HepG2 (cell line): ENCODE data around the gene NMBR. TPM values are rescaled to one million over a fixed set of nuclear protein-coding genes. Genes with fewer than 3 reads are reported as not detected.
A peak's percentile ranks its signal among the peaks of the same experiment; 100 is the strongest.

ENCODE experiments used
- ATAC-seq: fragments of 200-7000 bp; cut with Tn5 transposase; 3 replicates; pipeline ENCODE4 v1.9.1; 2020; ENCODE audit warnings: mild to moderate bottlenecking, moderate library complexity
- BruUV-seq: library from RNA; stranded (reverse); fragments of 400-500 nt; replicated peaks from 2 replicates; lab custom pipeline; 2021; lab: Mats Ljungman, UMichigan
- CTCF ChIA-PET: fragments of 300-600 bp; formaldehyde crosslinking; extraction: SDS; loops from one replicate; lab custom pipeline; 2021; ENCODE audit warnings: low total read pairs, inconsistent platforms, low intra/inter-chr PET ratio; lab: Yijun Ruan, JAX
- POLR2A ChIA-PET: fragments of 350-600 bp; sonication (Branson Sonifier 250); formaldehyde crosslinking; loops from one replicate; lab custom pipeline; 2020; ENCODE audit warnings: antibody characterized with exemption, inconsistent platforms; lab: Yijun Ruan, JAX
- DNase-seq: peaks from one replicate; pipeline ENCODE4 v3.0.0-alpha.2; 2015; ENCODE audit warnings: low spot score
- FAIRE-seq: peaks from 3 replicates; lab custom pipeline; 2011; peaks lifted over from hg19 to GRCh38; lab: Jason Lieb, UNC
- H2AFZ ChIP-seq: one replicate; pipeline ENCODE4 v1.6.1; 2011; ENCODE audit warnings: low read length, inconsistent platforms
- H3K27ac ChIP-seq: fragments of 300-600 bp; 3 replicates; pipeline ENCODE4 v1.8.0; 2011; ENCODE audit warnings: mixed run types, mild to moderate bottlenecking, mixed read lengths, low read length, inconsistent platforms; ENCODE audit not compliant: insufficient read depth; ENCODE audit errors: extremely low read length
- H3K27me3 ChIP-seq, 2 experiments: fragments of 200-600 bp in 1 of 2; 2 replicates in 1 of 2; 3 replicates in 1 of 2; pipeline versions ENCODE4 v1.6.0 to v1.8.0; 2011; ENCODE audit warnings: low read length in 2 of 2, mild to moderate bottlenecking in 2 of 2, moderate library complexity in 2 of 2, inconsistent platforms in 1 of 2; ENCODE audit not compliant: insufficient read depth in 2 of 2, control insufficient read depth in 1 of 2
- H3K36me3 ChIP-seq, 2 experiments: fragments of 200-600 bp in 1 of 2; replicated peaks in 1 of 2; 2 replicates in 1 of 2; 3 replicates in 1 of 2; pipeline versions ENCODE4 v1.5.1 to v1.8.0; 2011; ENCODE audit warnings: low read length in 2 of 2, inconsistent platforms in 1 of 2; ENCODE audit not compliant: insufficient read depth in 2 of 2, control insufficient read depth in 1 of 2
- H3K4me1 ChIP-seq: 2 replicates; pipeline ENCODE4 v1.5.1; 2012; ENCODE audit warnings: low read length, inconsistent platforms; ENCODE audit not compliant: insufficient read depth
- H3K4me2 ChIP-seq: 2 replicates; pipeline ENCODE4 v1.6.0; 2011; ENCODE audit warnings: low read depth, low read length, inconsistent platforms
- H3K4me3 ChIP-seq, 3 experiments: fragments of 200-600 bp in 1 of 3; sonication (generic), shearing (Covaris generic) in 1 of 3; replicated peaks in 1 of 3; 2 replicates each; pipeline ENCODE4 v1.5.1; 2011 to 2016; ENCODE audit warnings: low read length in 3 of 3, inconsistent platforms in 2 of 3, low read depth in 2 of 3, mild to moderate bottlenecking in 2 of 3, control low read depth in 1 of 3, mixed read lengths in 1 of 3; ENCODE audit not compliant: insufficient read depth in 1 of 3
- H3K79me2 ChIP-seq: one replicate; pipeline ENCODE4 v1.6.1; 2011; ENCODE audit warnings: low read length, inconsistent platforms; ENCODE audit not compliant: insufficient read depth
- H3K9ac ChIP-seq: 2 replicates; pipeline ENCODE4 v1.6.0; 2011; ENCODE audit warnings: mild to moderate bottlenecking, low read depth, low read length, inconsistent platforms; ENCODE audit not compliant: insufficient read depth
- H3K9me3 ChIP-seq: 2 replicates; pipeline ENCODE4 v1.5.1; 2012; ENCODE audit warnings: mild to moderate bottlenecking, low read length
- H4K20me1 ChIP-seq: 2 replicates; pipeline ENCODE4 v1.6.0; 2011; ENCODE audit warnings: inconsistent platforms, mild to moderate bottlenecking, low read length, moderate library complexity; ENCODE audit not compliant: insufficient read depth
- BATF2 ChIP-seq: sonication (generic); formaldehyde crosslinking; IDR thresholded peaks from 2 replicates; pipeline ENCODE4 v1.8.0; 2022; ENCODE audit warnings: mild to moderate bottlenecking, missing genetic modification reagents, moderate library complexity
- FOXA3 ChIP-seq: IDR thresholded peaks from 2 replicates; pipeline ENCODE4 v1.6.1; 2016; ENCODE audit warnings: missing genetic modification reagents, missing compliant biosample characterization
- GATAD2A ChIP-seq: IDR thresholded peaks from 2 replicates; pipeline ENCODE4 v1.6.1; 2016
- GPBP1L1 ChIP-seq: sonication (generic); formaldehyde crosslinking; IDR thresholded peaks from 2 replicates; pipeline ENCODE4 v1.5.0; 2020; ENCODE audit warnings: mild to moderate bottlenecking, missing genetic modification reagents
- IKZF4 ChIP-seq: sonication (generic); formaldehyde crosslinking; IDR thresholded peaks from 2 replicates; pipeline ENCODE4 v1.5.1; 2020; ENCODE audit warnings: borderline replicate concordance, mild to moderate bottlenecking, low read depth, missing genetic modification reagents; ENCODE audit errors: not compliant biosample characterization
- KLF16 ChIP-seq, 2 experiments: sonication (generic) in 1 of 2; formaldehyde crosslinking in 1 of 2; IDR thresholded peaks; 2 replicates each; pipeline versions ENCODE4 v1.6.1 to v1.8.0; 2016 to 2023; ENCODE audit warnings: missing genetic modification reagents in 2 of 2, missing compliant biosample characterization in 1 of 2
- ZBTB26 ChIP-seq: IDR thresholded peaks from 2 replicates; pipeline ENCODE4 v1.6.1; 2016; ENCODE audit warnings: missing compliant biosample characterization, missing genetic modification reagents, borderline replicate concordance
- ZFP82 ChIP-seq: sonication (generic); formaldehyde crosslinking; IDR thresholded peaks from 2 replicates; pipeline ENCODE4 v1.5.1; 2020; ENCODE audit warnings: mild to moderate bottlenecking, missing genetic modification reagents, borderline replicate concordance
- ZNF326 ChIP-seq: sonication (generic); formaldehyde crosslinking; IDR thresholded peaks from 2 replicates; pipeline ENCODE4 v1.4.0; 2020; ENCODE audit warnings: missing genetic modification reagents, borderline replicate concordance
- ZNF772 ChIP-seq: sonication (generic); formaldehyde crosslinking; IDR thresholded peaks from 2 replicates; pipeline ENCODE4 v1.5.0; 2020; ENCODE audit warnings: mild to moderate bottlenecking, missing genetic modification reagents
- ZNF816 ChIP-seq: sonication (generic); formaldehyde crosslinking; IDR thresholded peaks from 2 replicates; pipeline ENCODE4 v1.8.0; 2022; ENCODE audit warnings: missing genetic modification reagents, mild to moderate bottlenecking, borderline replicate concordance
- ZSCAN31 ChIP-seq: sonication (generic); formaldehyde crosslinking; IDR thresholded peaks from 2 replicates; pipeline ENCODE4 v1.5.0; 2020; ENCODE audit warnings: low read depth, mild to moderate bottlenecking, missing genetic modification reagents
- WGBS: methylation state at CpG from one replicate; pipeline ENCODE4 v1.1.6; 2017; ENCODE audit warnings: low lambda C conversion rate; 5-methylcytosine and 5-hydroxymethylcytosine counted together
- in situ Hi-C: cut with HindIII; loops from 2 replicates; pipeline ENCODE4 v1.10.0; 2017; ENCODE audit warnings: low pct_unique_long_range_greater_than_20kb; ENCODE audit not compliant: extremely low pct_ligation_motif_present
- intact Hi-C: fragments of 100-400 bp; cut with micrococcal nuclease; formaldehyde crosslinking; loops from one replicate; pipeline ENCODE4 v1.10.0; 2022; ENCODE audit not compliant: unreplicated experiment
- polyA plus RNA-seq, 8 experiments: library from polyadenylated mRNA; depleted of rRNA in 3 of 8; stranded (reverse) in 7 of 8; unstranded in 1 of 8; fragments of >200 nt; fragmentation: Illumina TruSeq in 4 of 8; extraction: Trizol in 4 of 8; gene quantifications; 2 replicates each; pipeline versions ENCODE4 v1.2.1 to v1.2.3, GENCODE V29; 2011 to 2016; ENCODE audit warnings: low read depth in 4 of 8, missing spikeins in 1 of 8, mixed read lengths in 1 of 8; ENCODE audit not compliant: insufficient read depth in 1 of 8
- total RNA-seq, 5 experiments: library from RNA; depleted of rRNA; stranded (reverse); fragments of >200 nt; fragmentation: Illumina TruSeq; extraction: Trizol; gene quantifications; 2 replicates each; pipeline ENCODE4 v1.2.3, GENCODE V29; 2016; ENCODE audit warnings: low read depth in 1 of 5

Gene NMBR
- total and polyA plus RNA-seq, 2 of the 13 experiments (the other 11 are each of a cell fraction or from before 2014, with no cell fraction given), result not detected

- no peak overlapping the region for H3K9ac ChIP-seq
- no peak for DNase-seq
These were observed 37.4 kb upstream of the NMBR start for GRCh38 chr6:142184307-142184706.

DNA sequence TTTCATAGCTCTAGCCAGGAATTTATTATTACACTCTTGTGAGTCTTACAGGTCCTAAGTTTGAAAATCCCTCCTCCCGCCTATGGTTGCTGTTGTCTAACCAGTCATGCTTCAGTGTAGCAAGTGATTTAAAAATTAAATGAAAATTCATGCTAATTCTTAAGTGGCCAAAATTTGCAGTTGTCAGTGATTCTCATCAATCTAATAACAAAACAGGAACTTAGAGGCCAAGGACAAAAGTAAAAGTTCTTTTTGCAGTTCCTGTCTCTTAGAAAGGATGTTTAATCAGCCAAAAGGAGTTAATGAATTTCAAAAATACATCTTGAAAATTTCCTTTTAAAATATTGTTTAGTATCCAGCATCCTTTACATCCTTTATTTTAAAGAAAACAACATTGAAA lies 36.4 kb upstream of the NMBR start:
- no peaks in the 10 kb centered on the region for H3K79me2 ChIP-seq
- ATAC-seq, result no peak
- no peaks in the 10 kb centered on the region for H4K20me1 ChIP-seq
- H3K27me3 ChIP-seq, result no peaks in the 10 kb centered on the region
- H3K4me2 ChIP-seq, result no peak overlapping the region
- TF ChIP-seq BATF2 (no peak), ZNF816 (CRISPR knock-in tag) (no peak), GATAD2A (CRISPR knock-in tag) (no peak), ZFP82 (no peak), ZBTB26 (no peak), ZNF326 (CRISPR knock-in tag) (no peak)
- WGBS, result 98% methylated on average over 1 of the region's 1 CpG
- intact Hi-C loops, result no loop called here
- ChIA-PET CTCF (no interaction called here), POLR2A (no interaction called here)
- no peak overlapping the region for H3K4me3 ChIP-seq
- no peak overlapping the region for H3K27ac ChIP-seq
- H3K9ac ChIP-seq, result no peak overlapping the region
- H3K9me3 ChIP-seq, result no peaks in the 10 kb centered on the region
- in situ Hi-C loops, result no loop called here
- no peak for FAIRE-seq
- H2AFZ ChIP-seq, result no peak overlapping the region
- H3K36me3 ChIP-seq, result peaks cover 0 to 3% of the 10 kb centered on the region in 2 experiments; a peak in 3 of 5 replicates
- no TSS peak for BruUV-seq
- H3K4me1 ChIP-seq, result no peaks in the 10 kb centered on the region
- no peak for DNase-seq

More at GRCh38 chr6:142184307-142184706, 37.4 kb upstream of the NMBR start:
- intact Hi-C loops (no loop called here), in situ Hi-C loops (no loop called here)
- Histone ChIP-seq H4K20me1 (no peaks in the 10 kb centered on the region), H3K27ac (no peak overlapping the region), H3K9me3 (no peaks in the 10 kb centered on the region), H3K79me2 (no peaks in the 10 kb centered on the region), H3K4me2 (no peak overlapping the region), H3K4me1 (no peaks in the 10 kb centered on the region), H3K4me3 (no peak overlapping the region), H3K36me3 (peaks cover 0 to 3% of the 10 kb centered on the region in 2 experiments; a peak in 4 of 5 replicates), H3K27me3 (no peaks in the 10 kb centered on the region), H2AFZ (no peak overlapping the region)
- FAIRE-seq (peak; percentile 15), ATAC-seq (no peak)
- ChIA-PET POLR2A (no interaction called here), CTCF (no interaction called here)
- WGBS, result 96% methylated on average over 2 of the region's 2 CpGs
- BruUV-seq, result no TSS peak
- TF ChIP-seq ZSCAN31 (CRISPR knock-in tag) (no peak), FOXA3 (CRISPR knock-in tag) (no peak), ZNF772 (CRISPR knock-in tag) (no peak), KLF16 (CRISPR knock-in tag; IDR thresholded peaks at IDR 0.05) (no peak), IKZF4 (CRISPR knock-in tag) (no peak), GPBP1L1 (no peak)
